ENCODE results near the gene TBC1D8B. TPM values are rescaled to one million over a fixed set of nuclear protein-coding genes. Genes with fewer than 3 reads are reported as not detected.
"Not testable (repeated sequence)": the region's sequence is repeated elsewhere in the genome, so short reads cannot be mapped to it uniquely, and the experiment has no call there.

Gene TBC1D8B
- total RNA-seq, 3 donors from 2014 or later, result 10.3 to 14.3 (median 11.5) TPM

- peak in 2 of 3 donors; percentile 14 to 38 for DNase-seq
- H3K4me3 ChIP-seq, result no peak overlapping the region
- no peaks in the 10 kb centered on the region for H3K4me1 ChIP-seq (ENCODE audit: low read depth)
- intact Hi-C loops (cut with DNase I, micrococcal nuclease), result no loop called here
- no peak for TF ChIP-seq CTCF (IDR thresholded peaks at IDR 0.05)
- peak; percentile 59 for ATAC-seq
- no peaks in the 10 kb centered on the region for H3K36me3 ChIP-seq (ENCODE audit: low read depth)
- no peaks in the 10 kb centered on the region for H3K9me3 ChIP-seq
Observed at GRCh38 chrX:106862972-106863688, 60.7 kb downstream of the TBC1D8B start.

GRCh38 chrX:106863697-106864096 is 61.2 kb downstream of the TBC1D8B start:
- H3K36me3 ChIP-seq (ENCODE audit: low read depth), result no peaks in the 10 kb centered on the region
- H3K4me3 ChIP-seq, result no peak overlapping the region
- intact Hi-C loops (cut with DNase I, micrococcal nuclease), result no loop called here
- H3K9me3 ChIP-seq, result no peaks in the 10 kb centered on the region
- ATAC-seq, result no peak
- TF ChIP-seq CTCF (IDR thresholded peaks at IDR 0.05), result no peak
- H3K4me1 ChIP-seq (ENCODE audit: low read depth), result no peaks in the 10 kb centered on the region
- DNase-seq, result no peak

GRCh38 chrX:106872796-106873195 is 70.3 kb downstream of the TBC1D8B start:
- H3K4me1 ChIP-seq (ENCODE audit: low read depth); H3K4me3 ChIP-seq; H3K36me3 ChIP-seq (ENCODE audit: low read depth); ATAC-seq; intact Hi-C loops (cut with DNase I, micrococcal nuclease); H3K9me3 ChIP-seq; DNase-seq: not testable (repeated sequence)

- ATAC-seq (no peak), DNase-seq (peak in 1 of 3 donors; percentile 9)
- H3K9me3 ChIP-seq, result no peaks in the 10 kb centered on the region
- TF ChIP-seq CTCF (IDR thresholded peaks at IDR 0.05), result no peak
- intact Hi-C loops (cut with DNase I, micrococcal nuclease), result no loop called here
- no peak overlapping the region for H3K4me3 ChIP-seq
- no peaks in the 10 kb centered on the region for H3K36me3 ChIP-seq (ENCODE audit: low read depth)
- no peaks in the 10 kb centered on the region for H3K4me1 ChIP-seq (ENCODE audit: low read depth)
Observed at GRCh38 chrX:106874075-106874474, 71.6 kb downstream of the TBC1D8B start.

- intact Hi-C loops (cut with DNase I, micrococcal nuclease), result no loop called here
- ATAC-seq (no peak), DNase-seq (no peak)
- no peaks in the 10 kb centered on the region for H3K36me3 ChIP-seq (ENCODE audit: low read depth)
- TF ChIP-seq CTCF (IDR thresholded peaks at IDR 0.05), result no peak
- no peak overlapping the region for H3K4me3 ChIP-seq
- H3K4me1 ChIP-seq (ENCODE audit: low read depth), result no peaks in the 10 kb centered on the region
- no peaks in the 10 kb centered on the region for H3K9me3 ChIP-seq
Observed at GRCh38 chrX:106875151-106875550, 72.7 kb downstream of the TBC1D8B start.

- Histone ChIP-seq H3K9me3 (no peaks in the 10 kb centered on the region), H3K4me3 (no peak overlapping the region), H3K4me1 (ENCODE audit: low read depth) (no peaks in the 10 kb centered on the region), H3K36me3 (ENCODE audit: low read depth) (no peaks in the 10 kb centered on the region)
- no peak for DNase-seq
- TF ChIP-seq CTCF (IDR thresholded peaks at IDR 0.05), result no peak
- intact Hi-C loops (cut with DNase I, micrococcal nuclease), result no loop called here
- peak; percentile 52 for ATAC-seq
Observed at GRCh38 chrX:106889468-106889867, 87.0 kb downstream of the TBC1D8B start.

Data from mucosa of descending colon (tissue), 3 donors.